Endothelial cell of umbilical vein (primary cell): ENCODE measurements around the gene NCK2.

Experiments used
- EZH2 ChIP-seq: IDR thresholded peaks from 2 replicates; pipeline ENCODE4 v1.6.1; 2012; ENCODE audit warnings: borderline replicate concordance, low read depth, mild to moderate bottlenecking, moderate library complexity, low read length, inconsistent platforms; ENCODE audit not compliant: severe bottlenecking
- POLR2A ChIP-seq: IDR thresholded peaks from 2 replicates; pipeline ENCODE4 v1.6.1; 2012; ENCODE audit warnings: low read depth, mild to moderate bottlenecking, control low read depth, low read length
- POLR2AphosphoS5 ChIP-seq: IDR thresholded peaks from 2 replicates; pipeline ENCODE4 v1.6.1; 2012; ENCODE audit warnings: low read depth, mild to moderate bottlenecking, control low read depth, low read length, moderate library complexity; ENCODE audit not compliant: insufficient read depth
- TF ChIP-seq, protein P1 (sequence below), 2 donors: IDR thresholded peaks; 1 replicate in 1 of 2; 2 replicates in 1 of 2; pipeline ENCODE4 v1.5.1; 2011; ENCODE audit warnings: low read length in 2 of 2, mild to moderate bottlenecking in 2 of 2, moderate library complexity in 2 of 2, control low read depth in 1 of 2, inconsistent platforms in 1 of 2, low read depth in 1 of 2; ENCODE audit not compliant: insufficient read depth in 1 of 2; ENCODE audit errors: extremely low read depth in 1 of 2

DNA sequence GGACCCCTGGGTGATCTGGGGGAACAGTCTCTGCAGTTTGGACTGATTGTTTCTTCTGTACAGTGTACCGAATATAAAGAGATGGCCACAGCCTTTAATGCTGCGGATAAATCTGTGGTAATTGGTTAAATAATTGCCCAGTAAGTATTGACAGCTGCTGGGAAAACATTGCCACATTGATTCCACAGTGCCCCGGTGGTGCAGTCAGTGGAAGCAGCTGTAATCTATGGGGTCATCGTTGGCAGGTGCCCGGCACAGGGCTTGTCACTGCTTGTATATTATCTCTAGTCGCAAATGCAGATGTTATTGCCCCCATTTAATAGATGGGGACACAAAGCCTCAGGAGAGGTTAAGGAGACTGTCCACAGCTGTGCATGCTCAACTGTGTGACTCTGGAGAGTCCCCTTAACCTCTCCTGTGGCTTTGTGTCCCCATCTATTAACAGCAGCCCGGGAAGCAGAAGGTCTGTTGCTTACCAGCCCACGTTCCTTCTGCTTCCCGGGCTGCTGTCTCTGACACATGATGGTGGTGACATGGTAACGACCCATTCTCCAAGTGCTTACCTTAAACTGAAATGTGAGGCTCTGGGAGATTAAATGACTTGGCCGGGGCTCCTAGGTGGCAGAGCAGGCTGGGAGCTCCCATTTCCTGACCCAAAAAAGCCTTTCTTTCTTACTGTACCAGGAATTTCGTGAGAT is 76.9 kb downstream of the NCK2 start:
- TF ChIP-seq POLR2A (no peak), POLR2AphosphoS5 (no peak), EZH2 (no peak)
- TF ChIP-seq, protein P1, sequence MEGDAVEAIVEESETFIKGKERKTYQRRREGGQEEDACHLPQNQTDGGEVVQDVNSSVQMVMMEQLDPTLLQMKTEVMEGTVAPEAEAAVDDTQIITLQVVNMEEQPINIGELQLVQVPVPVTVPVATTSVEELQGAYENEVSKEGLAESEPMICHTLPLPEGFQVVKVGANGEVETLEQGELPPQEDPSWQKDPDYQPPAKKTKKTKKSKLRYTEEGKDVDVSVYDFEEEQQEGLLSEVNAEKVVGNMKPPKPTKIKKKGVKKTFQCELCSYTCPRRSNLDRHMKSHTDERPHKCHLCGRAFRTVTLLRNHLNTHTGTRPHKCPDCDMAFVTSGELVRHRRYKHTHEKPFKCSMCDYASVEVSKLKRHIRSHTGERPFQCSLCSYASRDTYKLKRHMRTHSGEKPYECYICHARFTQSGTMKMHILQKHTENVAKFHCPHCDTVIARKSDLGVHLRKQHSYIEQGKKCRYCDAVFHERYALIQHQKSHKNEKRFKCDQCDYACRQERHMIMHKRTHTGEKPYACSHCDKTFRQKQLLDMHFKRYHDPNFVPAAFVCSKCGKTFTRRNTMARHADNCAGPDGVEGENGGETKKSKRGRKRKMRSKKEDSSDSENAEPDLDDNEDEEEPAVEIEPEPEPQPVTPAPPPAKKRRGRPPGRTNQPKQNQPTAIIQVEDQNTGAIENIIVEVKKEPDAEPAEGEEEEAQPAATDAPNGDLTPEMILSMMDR (IDR thresholded peaks at IDR 0.05; ENCODE audit: extremely low read depth in 1 of 2, insufficient read depth in 1 of 2, low read depth in 1 of 2, low read length in 2 of 2), result no peak
